Transverse colon (tissue), 4 donors: Measurements from ENCODE around the gene TTPAL. TPM values are rescaled to one million over a fixed set of nuclear protein-coding genes. Genes with fewer than 3 reads are reported as not detected.

ENCODE experiments used
- DNase-seq: peaks from one replicate; pipeline ENCODE4 v3.0.0-alpha.2; 2019
- H3K27ac ChIP-seq, 4 donors: fragments of 200-600 bp; sonication (generic); 2 replicates each; pipeline ENCODE4 v1.5.1; 2016 to 2018; ENCODE audit warnings: inconsistent platforms in 4 of 4
- H3K27me3 ChIP-seq: fragments of 200-600 bp; sonication (generic); 2 replicates; pipeline ENCODE4 v1.5.1; 2017; ENCODE audit warnings: inconsistent platforms
- H3K36me3 ChIP-seq, 4 donors: fragments of 200-600 bp; sonication (generic); 2 replicates each; pipeline ENCODE4 v1.5.1; 2017 to 2019; ENCODE audit warnings: inconsistent platforms in 4 of 4
- H3K4me1 ChIP-seq, 4 donors: fragments of 200-600 bp; sonication (generic); 2 replicates each; pipeline ENCODE4 v1.5.1; 2017 to 2020; ENCODE audit warnings: inconsistent platforms in 4 of 4
- H3K4me3 ChIP-seq, 4 donors: fragments of 200-600 bp; sonication (generic); 1 replicate in 1 of 4; 2 replicates in 3 of 4; pipeline versions ENCODE4 v1.5.1 to v1.6.1; 2017 to 2019; ENCODE audit warnings: inconsistent platforms in 4 of 4
- H3K9me3 ChIP-seq, 2 donors: fragments of 200-600 bp; sonication (generic); 2 replicates each; pipeline ENCODE4 v1.5.1; 2017 to 2019; ENCODE audit warnings: inconsistent platforms in 2 of 2
- EP300 ChIP-seq: sonication (generic); formaldehyde crosslinking; IDR thresholded peaks from one replicate; pipeline ENCODE4 v1.6.1; 2017; ENCODE audit warnings: antibody characterized with exemption, low read depth
- POLR2A ChIP-seq: fragments of 450-650 bp; IDR thresholded peaks from one replicate; pipeline ENCODE4 v1.6.1; 2016; ENCODE audit warnings: antibody characterized with exemption, mild to moderate bottlenecking, moderate library complexity
- POLR2AphosphoS5 ChIP-seq, 3 donors: sonication (generic); formaldehyde crosslinking; IDR thresholded peaks; one replicate each; pipeline ENCODE4 v1.6.1; 2016; ENCODE audit warnings: antibody characterized with exemption in 3 of 3
- WGBS, 2 donors: methylation state at CpG; one replicate each; pipeline ENCODE4 v1.1.5; 2018; ENCODE audit warnings: low coverage in 1 of 2; 5-methylcytosine and 5-hydroxymethylcytosine counted together
- in situ Hi-C, 4 donors: fragments of 200-750 bp; cut with MboI; loops; one replicate each; pipeline versions ENCODE4 v1.15.0 to v1.15.1; 2017; ENCODE audit warnings: low sequenced_read_pairs in 3 of 4, low pct_ligation_motif_present in 1 of 4, low pct_unique_long_range_greater_than_20kb in 1 of 4
- intact Hi-C: fragments of 100-400 bp; cut with DNase I; formaldehyde crosslinking; loops from one replicate; pipeline ENCODE4 v1.15.1; 2023; ENCODE audit warnings: low total_unique reads
- total RNA-seq, 4 donors: library from RNA; depleted of rRNA; stranded (reverse); fragments of >200 nt; gene quantifications; one replicate each; pipeline ENCODE4 v1.1.0, GENCODE V29; 2016
- TF ChIP-seq, protein P1 (sequence below), 5 experiments: fragments of 200-600 bp in 3 of 5; fragments of 450-650 bp in 2 of 5; sonication (generic) in 3 of 5; IDR thresholded peaks; 1 replicate in 2 of 5; 2 replicates in 3 of 5; pipeline ENCODE4 v1.5.1; 2016 to 2017; ENCODE audit warnings: antibody characterized with exemption in 5 of 5, inconsistent platforms in 3 of 5, mild to moderate bottlenecking in 2 of 5, moderate library complexity in 1 of 5

Gene TTPAL
- total RNA-seq, 4 donors from 2014 or later = 6.8 to 20.9 (median 9.2) TPM

DNA sequence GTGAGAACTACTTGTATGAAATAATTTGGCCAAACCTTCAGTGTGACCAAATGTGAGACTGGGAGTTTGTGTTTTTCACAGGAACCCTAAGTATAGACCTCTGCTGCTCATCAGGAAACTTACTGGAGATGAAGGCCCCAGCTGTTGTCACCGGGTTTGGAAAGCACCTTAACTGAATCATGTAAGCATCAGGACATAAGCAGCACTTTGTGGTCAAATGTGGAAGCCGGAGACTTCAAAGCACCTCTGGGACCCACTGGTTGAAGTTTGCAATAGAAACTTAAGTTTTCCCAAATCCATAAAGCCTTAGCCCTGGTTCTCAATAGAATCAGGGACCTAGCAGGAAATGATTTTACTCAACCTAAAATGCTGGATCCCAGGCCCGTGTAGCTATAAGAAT lies 14.3 kb downstream of the TTPAL start:
- TF ChIP-seq, protein P1, sequence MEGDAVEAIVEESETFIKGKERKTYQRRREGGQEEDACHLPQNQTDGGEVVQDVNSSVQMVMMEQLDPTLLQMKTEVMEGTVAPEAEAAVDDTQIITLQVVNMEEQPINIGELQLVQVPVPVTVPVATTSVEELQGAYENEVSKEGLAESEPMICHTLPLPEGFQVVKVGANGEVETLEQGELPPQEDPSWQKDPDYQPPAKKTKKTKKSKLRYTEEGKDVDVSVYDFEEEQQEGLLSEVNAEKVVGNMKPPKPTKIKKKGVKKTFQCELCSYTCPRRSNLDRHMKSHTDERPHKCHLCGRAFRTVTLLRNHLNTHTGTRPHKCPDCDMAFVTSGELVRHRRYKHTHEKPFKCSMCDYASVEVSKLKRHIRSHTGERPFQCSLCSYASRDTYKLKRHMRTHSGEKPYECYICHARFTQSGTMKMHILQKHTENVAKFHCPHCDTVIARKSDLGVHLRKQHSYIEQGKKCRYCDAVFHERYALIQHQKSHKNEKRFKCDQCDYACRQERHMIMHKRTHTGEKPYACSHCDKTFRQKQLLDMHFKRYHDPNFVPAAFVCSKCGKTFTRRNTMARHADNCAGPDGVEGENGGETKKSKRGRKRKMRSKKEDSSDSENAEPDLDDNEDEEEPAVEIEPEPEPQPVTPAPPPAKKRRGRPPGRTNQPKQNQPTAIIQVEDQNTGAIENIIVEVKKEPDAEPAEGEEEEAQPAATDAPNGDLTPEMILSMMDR (IDR thresholded peaks at IDR 0.05) = no peak
- TF ChIP-seq EP300 (no peak), POLR2A (no peak), POLR2AphosphoS5 (IDR thresholded peaks at IDR 0.05) (no peak)
- DNase-seq = no peak
- in situ Hi-C loops (no loop called here), intact Hi-C loops (no loop called here)
- no peak overlapping the region for H3K27ac ChIP-seq
- H3K4me3 ChIP-seq = no peak overlapping the region
- no peaks in the 10 kb centered on the region for H3K9me3 ChIP-seq
- peaks cover 0 to 5% (median 0%) of the 10 kb centered on the region in 4 donors for H3K4me1 ChIP-seq
- H3K36me3 ChIP-seq = peaks cover 0 to 67% (median 10%) of the 10 kb centered on the region in 4 donors
- WGBS, 2 donors = 69% methylated on average over 3 of the region's 3 CpGs; no CpG with 5 or more reads in 1 of the 2 donors
- H3K27me3 ChIP-seq = no peaks in the 10 kb centered on the region

DNA sequence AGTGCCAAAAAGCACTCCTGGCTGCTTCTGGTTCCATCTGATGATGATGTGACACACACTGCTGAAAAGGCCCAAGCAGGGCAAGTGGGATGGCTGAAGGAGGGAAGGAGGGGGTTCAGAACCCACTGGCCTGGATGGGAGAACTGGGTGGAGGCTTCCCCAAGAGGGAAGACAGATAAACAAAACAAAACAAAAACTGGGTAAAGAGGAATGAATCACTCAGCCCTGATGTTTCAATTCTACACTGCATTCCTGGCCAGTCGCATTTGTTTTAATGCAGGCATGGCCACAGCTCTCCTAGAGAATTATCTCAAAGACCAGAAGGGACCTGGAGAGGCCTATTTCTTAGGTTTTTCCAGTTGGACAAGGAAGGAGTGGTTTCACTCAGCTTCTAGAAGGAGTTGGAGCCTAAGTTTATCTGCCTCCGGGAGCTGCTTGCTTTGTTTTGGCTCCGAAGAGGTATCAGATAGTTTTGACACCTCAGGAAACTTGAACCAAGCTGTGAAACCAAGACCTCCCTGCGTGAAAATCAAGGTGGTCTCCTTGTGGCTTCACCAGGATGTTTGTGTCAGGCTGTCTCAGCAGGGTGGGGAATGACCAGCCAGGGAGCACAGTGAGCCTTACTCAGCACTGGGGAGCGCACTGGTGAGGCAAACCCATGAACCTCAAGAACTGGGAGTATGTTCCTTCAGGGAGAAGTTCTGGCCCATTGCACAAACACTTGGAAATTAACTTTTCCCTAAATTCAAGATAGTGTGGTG lies 16.1 kb downstream of the TTPAL start:
- TF ChIP-seq, protein P1 (IDR thresholded peaks at IDR 0.05) = no peak
- TF ChIP-seq POLR2AphosphoS5 (IDR thresholded peaks at IDR 0.05) = no peak
- Histone ChIP-seq H3K4me3 (no peak overlapping the region), H3K9me3 (no peaks in the 10 kb centered on the region), H3K27ac (peak overlapping the region; percentile 1 to 61 (median 20)), H3K4me1 (peaks cover 0 to 5% (median 0%) of the 10 kb centered on the region in 4 donors), H3K36me3 (peaks cover 0 to 81% (median 18%) of the 10 kb centered on the region in 4 donors), H3K27me3 (no peaks in the 10 kb centered on the region)
- DNase-seq = peak; percentile 20
- intact Hi-C loops = no loop called here
- in situ Hi-C loops = no loop called here
- WGBS, 2 donors = 60 to 93% methylated on average over 2 to 5 of the region's 5 CpGs

DNA sequence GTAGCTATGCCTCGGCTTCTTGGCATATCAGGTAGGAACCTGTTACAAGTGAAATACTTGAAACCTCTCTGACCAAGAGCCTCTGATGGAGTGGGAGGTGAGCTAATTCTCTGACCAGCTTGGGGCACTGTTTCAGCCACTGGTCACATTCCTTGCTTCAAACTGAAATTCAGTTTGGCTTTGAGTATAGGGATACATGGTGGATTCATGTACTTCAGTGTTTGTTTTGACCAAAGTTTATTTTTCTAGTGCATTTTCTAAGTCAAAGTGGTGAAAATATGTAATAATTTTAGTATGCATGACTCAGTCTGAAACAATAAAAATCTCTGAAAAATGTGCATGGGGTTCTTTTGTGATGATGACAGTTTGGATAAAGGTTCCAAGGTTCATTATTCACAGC lies 18.6 kb downstream of the TTPAL start:
- Histone ChIP-seq H3K9me3 (no peaks in the 10 kb centered on the region), H3K4me3 (no peak overlapping the region), H3K4me1 (peaks cover 0 to 5% (median 0%) of the 10 kb centered on the region in 4 donors), H3K36me3 (peaks cover 0 to 79% (median 19%) of the 10 kb centered on the region in 4 donors), H3K27me3 (no peaks in the 10 kb centered on the region), H3K27ac (peak overlapping the region in 1 of 4 donors; percentile 24)
- in situ Hi-C loops = no loop called here
- WGBS, 2 donors = 94% methylated on average over 1 of the region's 1 CpG; no CpG with 5 or more reads in 1 of the 2 donors
- intact Hi-C loops = no loop called here
- DNase-seq = no peak
- TF ChIP-seq POLR2A (no peak), EP300 (no peak), POLR2AphosphoS5 (IDR thresholded peaks at IDR 0.05) (no peak)
- TF ChIP-seq, protein P1 (IDR thresholded peaks at IDR 0.05) = no peak

DNA sequence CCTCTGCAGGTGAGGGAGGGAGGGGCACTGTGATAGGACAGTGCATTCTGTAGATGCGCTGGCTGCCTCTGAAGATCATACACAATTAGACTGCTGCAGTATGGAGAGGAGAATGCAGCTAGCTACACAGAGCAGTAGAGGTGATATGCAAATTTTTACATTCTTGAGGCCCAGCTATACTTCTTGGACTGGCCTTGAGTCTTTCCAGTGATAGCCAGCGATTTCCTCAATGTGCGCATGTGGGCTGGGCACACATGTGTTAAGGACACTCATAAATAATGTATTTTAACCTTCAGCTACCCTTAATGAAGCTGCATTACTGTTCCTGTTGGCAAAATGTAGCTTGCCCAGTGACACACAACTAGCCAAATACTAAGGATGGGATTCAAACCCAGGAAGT lies 19.0 kb downstream of the TTPAL start:
- Histone ChIP-seq H3K36me3 (peaks cover 0 to 79% (median 19%) of the 10 kb centered on the region in 4 donors), H3K9me3 (no peaks in the 10 kb centered on the region), H3K27me3 (no peaks in the 10 kb centered on the region), H3K4me1 (peaks cover 0 to 5% (median 0%) of the 10 kb centered on the region in 4 donors), H3K27ac (peak overlapping the region in 1 of 4 donors; percentile 24), H3K4me3 (no peak overlapping the region)
- in situ Hi-C loops (no loop called here), intact Hi-C loops (no loop called here)
- WGBS, 2 donors = 90 to 98% methylated on average over 2 to 3 of the region's 3 CpGs
- no peak for TF ChIP-seq EP300
- TF ChIP-seq POLR2AphosphoS5 (IDR thresholded peaks at IDR 0.05) = no peak
- no peak for TF ChIP-seq POLR2A
- TF ChIP-seq, protein P1 (IDR thresholded peaks at IDR 0.05) = no peak
- no peak for DNase-seq
